Sciatic nerve (tissue), 2 donors: Measurements from ENCODE around the gene TLR9. TPM values are rescaled to one million over a fixed set of nuclear protein-coding genes. Genes with fewer than 3 reads are reported as not detected.
A peak's percentile ranks its signal among the peaks of the same experiment; 100 is the strongest.

Source experiments
- ATAC-seq: fragments of 200-7000 bp; cut with Tn5 transposase; one replicate; pipeline ENCODE4 v1.9.1; 2020; ENCODE audit warnings: mild to moderate bottlenecking, moderate library complexity
- DNase-seq: peaks from one replicate; pipeline ENCODE4 v3.0.0-alpha.2; 2020; ENCODE audit warnings: low spot score
- intact Hi-C: fragments of 100-400 bp; cut with DNase I; formaldehyde crosslinking; loops from one replicate; pipeline ENCODE4 v1.14.2; 2022
- total RNA-seq: library from RNA; stranded (reverse); fragmentation: NEBNext Ultra II Directional; extraction: Animal tissue kit (Norgen Biotek cat#: 25700); gene quantifications from one replicate; pipeline ENCODE4 v1.2.1, GENCODE V29; 2021
- donor health status: DM: no; HTN: no; CAD: no.
- donor health status: DM: no; HTN: no; CAD: no.

TLR9 gene
- total RNA-seq, 1 donor from 2014 or later: 1.1 TPM

DNA sequence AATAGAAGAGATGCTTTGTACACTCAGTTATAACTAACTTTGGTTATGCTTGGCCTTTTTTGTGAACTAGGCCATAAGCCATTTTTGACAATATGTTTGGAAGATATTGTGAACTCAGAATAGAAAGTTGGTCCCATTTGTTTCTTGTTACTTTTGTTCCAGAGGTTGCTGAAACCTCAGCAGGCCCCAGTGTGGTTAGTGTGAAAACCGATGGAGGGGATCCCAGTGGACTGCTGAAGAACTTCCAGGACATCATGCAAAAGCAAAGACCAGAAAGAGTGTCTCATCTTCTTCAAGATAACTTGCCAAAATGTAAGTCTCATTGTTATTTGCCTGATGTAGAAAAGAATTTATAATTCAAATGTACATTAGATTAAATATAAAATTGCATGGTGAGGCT lies 21.7 kb downstream of the TLR9 start:
- intact Hi-C loops: no loop called here
- ATAC-seq: no peak
- DNase-seq: no peak

DNA sequence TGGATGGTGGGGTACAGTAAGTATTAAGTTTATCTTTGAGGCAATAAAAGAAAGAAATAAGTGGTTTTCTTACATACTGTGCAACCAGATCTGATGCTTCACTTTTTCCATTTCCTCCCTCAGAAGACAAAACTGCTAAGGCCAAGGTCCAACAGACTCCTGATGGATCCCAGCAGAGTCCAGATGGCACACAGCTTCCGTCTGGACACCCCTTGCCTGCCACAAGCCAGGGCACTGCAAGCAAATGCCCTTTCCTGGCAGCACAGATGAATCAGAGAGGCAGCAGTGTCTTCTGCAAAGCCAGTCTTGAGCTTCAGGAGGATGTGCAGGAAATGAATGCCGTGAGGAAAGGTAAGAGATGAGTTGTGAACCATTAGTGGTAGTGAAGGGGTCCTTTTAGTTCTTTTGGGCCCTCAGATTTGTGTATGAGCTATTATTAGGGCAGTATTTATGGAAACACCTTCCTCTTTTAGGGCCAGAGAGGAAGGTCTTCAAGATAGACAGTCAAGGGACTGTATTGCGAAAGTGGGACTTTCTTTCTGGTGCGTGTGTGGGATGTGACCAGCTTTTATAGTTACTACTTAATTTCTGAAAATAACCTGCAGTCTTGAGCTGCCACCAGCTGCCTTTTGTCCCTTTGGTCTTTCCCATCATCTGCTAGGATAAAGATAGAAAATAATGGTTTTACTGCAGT lies 22.9 kb downstream of the TLR9 start:
- DNase-seq (no peak), ATAC-seq (no peak)
- intact Hi-C loops: no loop called here

- no peak for ATAC-seq
- intact Hi-C loops: no loop called here
Observed at GRCh38 chr3:52200981-52201679, 24.3 kb downstream of the TLR9 start.

DNA sequence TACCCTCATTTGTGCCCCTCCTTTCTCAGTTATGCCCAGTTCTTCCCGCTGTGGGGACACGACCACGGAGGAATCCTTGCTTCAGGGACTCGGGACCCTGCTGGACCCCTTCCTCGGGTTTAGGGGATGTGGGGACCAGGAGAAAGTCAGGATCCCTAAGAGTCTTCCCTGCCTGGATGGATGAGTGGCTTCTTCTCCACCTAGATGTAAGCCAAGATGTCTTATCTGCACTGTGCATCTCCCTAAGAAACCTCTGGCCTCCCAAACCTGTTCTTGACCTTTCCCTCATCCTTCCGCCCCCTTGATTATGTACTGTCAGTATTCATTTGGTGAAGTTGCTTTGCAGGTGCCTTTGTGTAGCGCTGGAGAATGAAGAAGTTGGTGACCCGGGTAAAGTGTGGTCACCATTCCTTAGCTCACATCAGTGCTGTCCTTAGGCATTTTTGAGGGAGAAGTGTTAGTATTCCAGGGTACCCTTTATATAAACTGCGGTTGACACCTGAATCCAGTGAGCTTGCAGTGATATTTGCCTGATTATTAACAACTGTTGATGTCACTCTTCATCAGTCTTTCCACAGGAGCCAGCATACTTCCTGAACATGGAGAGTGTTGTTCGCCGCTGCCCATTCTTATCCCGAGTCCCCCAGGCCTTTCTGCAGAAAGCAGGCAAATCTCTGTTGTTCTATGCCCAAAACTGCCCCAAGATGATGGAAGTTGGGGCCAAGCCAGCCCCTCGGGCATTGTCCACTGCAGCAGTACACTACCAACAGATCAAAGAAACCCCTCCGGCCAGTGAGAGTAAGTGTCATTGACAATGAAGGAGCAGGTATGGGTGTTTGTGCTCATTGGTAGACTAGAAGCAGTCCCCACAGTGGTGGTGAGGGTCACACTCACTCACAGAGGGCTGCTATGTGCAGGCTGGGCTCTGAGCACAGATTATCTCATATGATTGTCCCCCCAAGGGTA lies 26.5 kb downstream of the TLR9 start:
- intact Hi-C loops: no loop called here
- no peak for DNase-seq
- ATAC-seq: no peak

More at GRCh38 chr3:52200981-52201679, 24.3 kb downstream of the TLR9 start:
- no peak for DNase-seq

GRCh38 chr3:52197842-52198625 lies 27.4 kb downstream of the TLR9 start, which contains the start of gene ALAS1:
TSS of gene ALAS1 (plus strand) at chr3:52198160. CDS start at chr3:52199242, 1,082 bp downstream.
- DNase-seq (peak; percentile 96), ATAC-seq (peak; percentile 91)
- intact Hi-C loops: no loop called here

GRCh38 chr3:52197499-52197841 lies 28.0 kb downstream of the TLR9 start:
- intact Hi-C loops: no loop called here
- ATAC-seq: peak; percentile 10
- no peak for DNase-seq

GRCh38 chr3:52196977-52197376 lies 28.5 kb downstream of the TLR9 start:
- peak; percentile 24 for ATAC-seq
- intact Hi-C loops: no loop called here
- DNase-seq: no peak

DNA sequence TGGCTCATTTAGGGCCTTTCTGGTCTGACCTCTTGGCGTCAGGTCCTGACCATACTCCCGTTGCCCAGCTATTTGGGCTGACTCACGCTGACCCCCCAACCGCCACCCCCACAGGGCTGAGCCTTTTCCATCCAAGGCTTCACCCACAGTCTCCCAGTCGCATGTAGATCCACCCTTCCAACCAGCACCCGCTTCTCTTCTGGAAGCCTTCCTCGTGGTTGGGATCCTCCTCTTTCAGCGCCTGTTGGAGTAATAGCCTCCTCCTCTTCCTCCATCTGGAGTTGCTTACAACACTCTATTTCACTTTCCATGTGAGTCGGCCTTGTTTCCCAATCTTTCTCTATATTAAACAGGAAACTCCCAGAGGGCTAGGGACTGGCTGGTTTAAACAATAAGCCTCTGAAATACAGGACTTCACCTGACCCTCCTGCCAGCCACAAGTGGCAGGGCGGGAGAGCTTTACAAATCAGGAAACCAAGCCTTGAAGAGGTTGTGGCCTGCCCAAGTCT lies 29.6 kb downstream of the TLR9 start:
- intact Hi-C loops: no loop called here
- peak; percentile 59 for ATAC-seq
- no peak for DNase-seq

GRCh38 chr3:52195291-52195597 lies 30.2 kb downstream of the TLR9 start:
- DNase-seq (no peak), ATAC-seq (no peak)
- intact Hi-C loops: no loop called here

DNA sequence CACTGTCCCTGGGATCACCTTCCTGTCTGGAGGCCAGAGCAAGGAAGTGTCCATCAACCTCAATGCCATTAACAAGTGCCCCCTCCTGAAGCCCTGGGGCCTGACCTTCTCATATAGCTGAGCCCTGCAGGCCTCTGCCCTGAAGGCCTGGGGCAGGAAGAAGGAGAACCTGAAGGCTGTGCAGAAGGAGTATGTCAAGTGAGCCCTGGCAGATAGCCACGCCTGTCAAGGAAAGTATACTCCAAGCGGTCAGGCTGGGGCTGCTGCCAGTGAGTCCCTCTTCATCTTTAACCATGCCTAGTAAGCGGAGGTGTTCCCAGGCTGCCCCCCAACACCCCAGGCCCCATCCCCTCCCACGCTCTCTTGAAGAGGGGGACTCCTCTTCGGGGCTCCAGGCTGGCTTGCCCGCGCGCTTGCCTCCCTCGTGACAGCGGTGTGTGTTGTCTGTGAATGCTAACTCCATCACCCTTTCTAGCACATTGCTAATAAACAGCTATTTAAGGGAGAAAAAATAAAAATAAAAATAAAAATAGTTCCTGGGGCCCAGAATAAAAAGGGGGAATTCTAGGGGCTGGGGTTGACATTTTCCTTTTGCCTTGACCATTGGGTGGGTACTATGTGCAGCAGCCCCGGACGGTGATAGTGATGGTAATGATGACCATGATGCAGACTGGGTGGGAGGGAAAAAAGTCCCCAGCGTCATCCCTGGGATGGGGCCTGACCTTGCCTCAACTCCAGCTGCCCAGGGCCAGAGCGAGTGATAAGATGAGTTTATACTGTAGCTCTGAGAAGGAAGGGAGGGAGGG lies 30.8 kb downstream of the TLR9 start:
- ATAC-seq (no peak), DNase-seq (no peak)
- intact Hi-C loops: no loop called here

- intact Hi-C loops: no loop called here
- DNase-seq (no peak), ATAC-seq (no peak)
Observed at GRCh38 chr3:52193065-52193464, 32.4 kb downstream of the TLR9 start.

GRCh38 chr3:52191663-52192062 lies 33.8 kb downstream of the TLR9 start:
- intact Hi-C loops: no loop called here

DNA sequence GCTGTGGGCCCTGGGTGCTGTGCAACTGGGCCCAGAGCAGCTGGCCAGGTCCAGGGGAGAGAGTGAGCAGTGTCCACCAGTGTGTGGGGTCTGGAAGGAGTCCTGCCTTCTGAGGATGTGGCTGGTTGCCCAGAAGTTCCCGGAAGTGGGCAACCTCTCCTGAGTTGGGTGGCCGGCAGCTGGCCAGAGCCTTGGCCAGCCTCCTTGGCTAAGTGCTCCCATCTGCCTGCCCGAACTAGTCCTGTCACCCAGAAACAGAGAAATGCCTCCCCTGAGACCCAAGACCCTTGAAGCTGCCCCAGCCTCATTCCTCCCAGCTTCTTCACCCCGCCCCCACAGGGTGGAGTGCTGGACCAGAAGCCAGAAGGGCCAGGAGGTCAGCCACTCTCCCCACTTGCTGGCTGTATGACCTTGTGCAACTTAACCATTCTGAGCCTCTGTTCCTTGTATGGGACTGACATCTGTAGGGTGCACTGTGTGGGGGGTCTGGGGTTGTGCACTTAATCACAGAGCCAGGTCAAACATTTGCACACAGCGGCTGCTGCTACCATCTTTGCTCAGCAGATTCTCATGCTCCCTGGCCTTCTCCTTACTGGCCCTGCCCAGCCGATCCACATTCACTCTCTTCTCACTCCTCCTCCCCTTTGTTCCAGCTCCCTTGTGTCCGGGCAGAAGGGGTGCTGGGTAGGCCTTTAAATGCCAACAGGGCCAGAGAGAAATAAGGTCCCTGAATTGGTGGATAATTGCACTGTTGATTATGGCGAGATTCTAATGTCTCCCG lies 35.0 kb downstream of the TLR9 start:
- DNase-seq: peak; percentile 86
- intact Hi-C loops: no loop called here

More at GRCh38 chr3:52191663-52192062, 33.8 kb downstream of the TLR9 start:
- DNase-seq (no peak), ATAC-seq (no peak)

GRCh38 chr3:52188556-52188955 lies 36.9 kb downstream of the TLR9 start:
- intact Hi-C loops: no loop called here
- ATAC-seq (no peak), DNase-seq (no peak)

More for the DNA sequence above, 35.0 kb downstream of the TLR9 start:
- ATAC-seq: peak; percentile 92

DNA sequence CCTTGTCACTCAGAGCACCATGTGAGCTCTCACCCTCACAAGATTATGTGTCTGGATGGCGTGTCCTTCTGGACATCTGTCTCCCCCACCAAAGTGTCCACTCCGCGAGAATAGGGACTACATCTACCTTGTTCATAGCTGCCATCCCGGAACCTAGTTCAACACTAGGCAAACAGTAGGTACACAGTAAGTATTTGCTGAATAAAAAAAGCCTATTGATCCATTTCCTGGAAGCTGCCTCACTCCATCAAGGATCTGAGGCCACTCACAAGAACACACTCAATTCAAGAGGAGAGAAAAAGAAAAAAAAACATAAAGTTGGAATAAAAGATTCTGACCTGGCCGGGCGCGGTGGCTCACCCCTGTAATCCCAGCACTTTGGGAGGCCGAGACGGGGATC lies 38.7 kb downstream of the TLR9 start:
- intact Hi-C loops: no loop called here
- no peak for ATAC-seq
- no peak for DNase-seq

DNA sequence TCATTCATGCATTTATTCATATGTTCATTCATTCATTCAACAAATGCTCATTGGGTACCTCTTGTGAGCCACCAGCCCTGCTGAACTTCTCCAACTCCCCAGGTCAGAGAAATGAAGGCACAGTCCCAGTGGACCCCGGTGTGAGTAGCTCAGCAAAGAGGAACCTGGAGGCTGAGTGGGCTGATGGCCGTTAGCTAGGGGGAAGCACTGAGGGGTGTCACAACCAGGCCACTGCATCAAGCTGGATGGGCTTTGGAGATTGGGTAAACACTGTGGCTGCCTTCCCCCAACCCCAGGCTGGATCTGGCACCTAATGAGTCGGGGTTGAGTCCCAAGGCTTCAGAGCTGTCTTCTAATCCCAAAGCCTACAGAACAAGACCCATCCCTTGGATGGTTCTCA lies 39.6 kb downstream of the TLR9 start:
- ATAC-seq (no peak), DNase-seq (no peak)
- intact Hi-C loops: no loop called here

GRCh38 chr3:52185311-52185710 lies 40.1 kb downstream of the TLR9 start:
- ATAC-seq (no peak), DNase-seq (no peak)
- intact Hi-C loops: no loop called here
